RWPE1 (cell line): Measurements from ENCODE around the gene AP2A1.

Source experiments
- CTCF ChIA-PET: fragments of 350-600 bp; sonication (Branson Sonifier 250); formaldehyde crosslinking; extraction: SDS; loops from one replicate; lab custom pipeline; 2021; lab: Yijun Ruan, JAX
- POLR2A ChIA-PET: fragments of 400-600 bp; formaldehyde crosslinking; extraction: SDS; loops from one replicate; lab custom pipeline; 2020; ENCODE audit warnings: antibody characterized with exemption; ENCODE audit not compliant: low non-redundant PET; lab: Yijun Ruan, JAX
- DNase-seq: peaks from one replicate; pipeline ENCODE4 v3.0.0; 2012; ENCODE audit warnings: low spot score
- H3K27ac ChIP-seq: fragments of 450-650 bp; 2 replicates; pipeline ENCODE4 v1.5.1; 2017
- CTCF ChIP-seq: fragments of 450-650 bp; conservative IDR thresholded peaks from 2 replicates; pipeline ENCODE4 v1.5.1; 2017; ENCODE audit warnings: low read depth, mild to moderate bottlenecking

The AP2A1 gene

GRCh38 chr19:49779731-49780555 lies 13.1 kb downstream of the AP2A1 start:
- peak overlapping the region; percentile 19 for H3K27ac ChIP-seq
- TF ChIP-seq CTCF, result no peak
- ChIA-PET CTCF (no interaction called here), POLR2A (no interaction called here)
- DNase-seq, result no peak

GRCh38 chr19:49780861-49781260 lies 14.1 kb downstream of the AP2A1 start:
- no peak for TF ChIP-seq CTCF
- CTCF ChIA-PET, result interaction anchor here (0.6 kb wide), 1 partner anchor 63 kb away, joined by 4 read pairs; no protein-coding TSS in a partner anchor
- peak overlapping the region; percentile 19 for H3K27ac ChIP-seq
- POLR2A ChIA-PET, result no interaction called here
- no peak for DNase-seq

DNA sequence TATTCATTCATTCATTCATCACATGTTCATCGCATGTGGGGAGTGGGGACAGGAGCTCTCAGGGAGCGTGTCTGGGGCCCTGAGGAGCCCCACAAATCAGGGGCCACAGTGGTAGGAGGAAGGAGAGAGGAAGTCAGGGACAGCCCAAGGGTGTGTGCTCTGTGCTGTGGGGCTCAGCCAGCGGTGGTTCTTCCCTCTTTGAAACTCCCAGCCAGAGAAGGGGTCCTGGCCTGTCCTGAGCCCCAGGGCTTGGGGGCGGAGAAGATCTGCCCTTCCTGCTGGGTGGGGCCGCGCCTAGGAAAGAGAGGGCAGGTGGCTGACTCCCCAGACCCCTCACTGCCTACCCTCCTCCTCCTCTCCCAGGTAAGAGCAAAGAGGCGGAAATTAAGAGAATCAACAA lies 14.6 kb downstream of the AP2A1 start:
- no peak for DNase-seq
- ChIA-PET POLR2A (no interaction called here), CTCF (interaction anchor here (0.6 kb wide), 1 partner anchor 63 kb away, joined by 4 read pairs; no protein-coding TSS in a partner anchor)
- no peak for TF ChIP-seq CTCF
- H3K27ac ChIP-seq, result peak overlapping the region; percentile 19

- TF ChIP-seq CTCF, result no peak
- ChIA-PET POLR2A (no interaction called here), CTCF (no interaction called here)
- no peak overlapping the region for H3K27ac ChIP-seq
- no peak for DNase-seq
These were observed 15.7 kb downstream of the AP2A1 start for GRCh38 chr19:49782515-49782914.

- no peak for TF ChIP-seq CTCF
- DNase-seq, result peak; percentile 70
- ChIA-PET CTCF (interaction anchor here (0.6 to 1.4 kb wide), 2 partner anchors 105 to 688 kb away, joined by 3 to 4 read pairs; no protein-coding TSS in a partner anchor), POLR2A (no interaction called here)
- peak overlapping the region; percentile 74 for H3K27ac ChIP-seq
These were observed 19.6 kb downstream of the AP2A1 start for GRCh38 chr19:49786376-49786820.

- no peak for DNase-seq
- 0 out of 2 replicates have a peak overlapping the region, but pooled peaks have one; percentile 12 for H3K27ac ChIP-seq
- CTCF ChIA-PET, result no interaction called here
- TF ChIP-seq CTCF, result no peak
- POLR2A ChIA-PET, result no interaction called here
These were observed 20.9 kb downstream of the AP2A1 start for GRCh38 chr19:49787746-49788145.
